Measurements from ENCODE around the gene PVALEF. TPM values are rescaled to one million over a fixed set of nuclear protein-coding genes. Genes with fewer than 3 reads are reported as not detected.

The PVALEF gene
- polyA plus RNA-seq, 1 of the 3 experiments (the other 2 are of a cell fraction): not detected

DNA sequence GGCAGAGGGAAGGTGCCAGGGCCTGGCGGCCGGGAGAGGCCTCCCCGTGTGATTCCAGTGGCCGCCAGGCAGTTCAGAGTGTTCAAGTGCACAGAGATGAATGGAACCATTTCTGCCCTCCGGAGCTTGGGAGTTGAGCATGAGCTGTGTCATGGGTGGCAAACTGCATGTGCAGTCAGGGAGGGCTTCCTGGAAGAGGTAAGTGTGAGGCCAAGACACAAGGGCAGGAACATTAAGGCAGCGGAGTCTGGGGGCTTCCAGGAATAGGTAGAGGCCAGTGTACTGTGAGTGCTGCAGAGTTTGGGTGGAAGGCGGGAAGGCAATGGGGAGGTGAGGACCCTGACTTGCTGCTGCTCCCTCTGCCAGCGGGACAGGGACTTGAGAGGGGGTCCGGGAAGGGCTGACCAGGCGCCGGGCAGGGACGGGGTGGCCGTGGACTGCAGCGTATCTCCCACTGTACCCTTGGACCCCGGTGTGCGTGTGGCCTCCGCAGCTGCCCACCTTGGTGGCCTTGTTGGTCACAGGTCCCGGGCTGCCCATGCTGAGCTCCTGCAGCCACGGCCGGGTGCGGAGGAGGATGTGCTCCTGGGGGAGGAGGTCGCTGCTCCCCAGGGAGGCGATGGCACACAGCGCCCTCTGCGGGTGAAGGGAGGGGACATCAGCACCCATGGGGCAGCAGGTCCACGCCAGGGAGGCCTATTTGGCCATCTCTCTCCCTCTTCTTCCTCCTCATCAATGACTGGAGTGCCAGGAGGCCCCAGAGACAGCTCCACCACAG is 64.9 kb downstream of the PVALEF start:
- Histone ChIP-seq H3K27me3 (ENCODE audit: insufficient read depth) (no peaks in the 10 kb centered on the region), H3K4me3 (ENCODE audit: low read depth in 2 of 2, low read length in 1 of 2) (no peak overlapping the region), H3K79me2 (ENCODE audit: insufficient read depth) (no peaks in the 10 kb centered on the region), H3F3A (replicated peaks; ENCODE audit: insufficient read depth) (peaks cover 13% of the 10 kb centered on the region), H3K9ac (no peak overlapping the region), H3K36me3 (replicated peaks in 1 of 2; ENCODE audit: control insufficient read depth in 1 of 2, insufficient read depth in 2 of 2, low read length in 1 of 2) (peaks cover 0 to 46% of the 10 kb centered on the region in 2 experiments), H2AFZ (ENCODE audit: low read depth) (no peak overlapping the region), H3K27ac (ENCODE audit: low read depth in 2 of 2, low read length in 1 of 2) (no peak overlapping the region), H3K9me2 (no peaks in the 10 kb centered on the region), H3K9me3 (no peaks in the 10 kb centered on the region), H3K4me2 (no peak overlapping the region), H4K20me1 (ENCODE audit: insufficient read depth) (no peaks in the 10 kb centered on the region), H3K4me1 (ENCODE audit: control insufficient read depth in 1 of 2, insufficient read depth in 2 of 2, low read depth in 1 of 2, low read length in 1 of 2) (no peaks in the 10 kb centered on the region)
- WGBS (ENCODE audit: low lambda C conversion rate): 92% methylated on average over 22 of the region's 26 CpGs
- ChIA-PET CTCF (interaction anchor here (0.8 to 4.4 kb wide), 6 partner anchors 9 to 128 kb away, joined by 3 to 23 read pairs (median 4); partner anchors contain the start of genes NDUFAF8 and TEPSIN), POLR2A (interaction anchor here (0.5 to 2.7 kb wide), 2 partner anchors 8 to 77 kb away, joined by 3 to 9 read pairs; partner anchors contain the start of genes NDUFAF8 and TEPSIN)
- DNase-seq: peak; percentile 80
- TF ChIP-seq ELF1 (IDR thresholded peaks at IDR 0.05) (no peak), SMC3 (IDR thresholded peaks at IDR 0.05; ENCODE audit: low read depth, low read length) (peak; percentile 12; the same call in 1 of the 2 replicates), RAD21 (IDR thresholded peaks at IDR 0.05; ENCODE audit: low read length) (peak; percentile 32)
- TF ChIP-seq, protein P1, sequence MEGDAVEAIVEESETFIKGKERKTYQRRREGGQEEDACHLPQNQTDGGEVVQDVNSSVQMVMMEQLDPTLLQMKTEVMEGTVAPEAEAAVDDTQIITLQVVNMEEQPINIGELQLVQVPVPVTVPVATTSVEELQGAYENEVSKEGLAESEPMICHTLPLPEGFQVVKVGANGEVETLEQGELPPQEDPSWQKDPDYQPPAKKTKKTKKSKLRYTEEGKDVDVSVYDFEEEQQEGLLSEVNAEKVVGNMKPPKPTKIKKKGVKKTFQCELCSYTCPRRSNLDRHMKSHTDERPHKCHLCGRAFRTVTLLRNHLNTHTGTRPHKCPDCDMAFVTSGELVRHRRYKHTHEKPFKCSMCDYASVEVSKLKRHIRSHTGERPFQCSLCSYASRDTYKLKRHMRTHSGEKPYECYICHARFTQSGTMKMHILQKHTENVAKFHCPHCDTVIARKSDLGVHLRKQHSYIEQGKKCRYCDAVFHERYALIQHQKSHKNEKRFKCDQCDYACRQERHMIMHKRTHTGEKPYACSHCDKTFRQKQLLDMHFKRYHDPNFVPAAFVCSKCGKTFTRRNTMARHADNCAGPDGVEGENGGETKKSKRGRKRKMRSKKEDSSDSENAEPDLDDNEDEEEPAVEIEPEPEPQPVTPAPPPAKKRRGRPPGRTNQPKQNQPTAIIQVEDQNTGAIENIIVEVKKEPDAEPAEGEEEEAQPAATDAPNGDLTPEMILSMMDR (IDR thresholded peaks at IDR 0.05): peak; percentile 52

DNA sequence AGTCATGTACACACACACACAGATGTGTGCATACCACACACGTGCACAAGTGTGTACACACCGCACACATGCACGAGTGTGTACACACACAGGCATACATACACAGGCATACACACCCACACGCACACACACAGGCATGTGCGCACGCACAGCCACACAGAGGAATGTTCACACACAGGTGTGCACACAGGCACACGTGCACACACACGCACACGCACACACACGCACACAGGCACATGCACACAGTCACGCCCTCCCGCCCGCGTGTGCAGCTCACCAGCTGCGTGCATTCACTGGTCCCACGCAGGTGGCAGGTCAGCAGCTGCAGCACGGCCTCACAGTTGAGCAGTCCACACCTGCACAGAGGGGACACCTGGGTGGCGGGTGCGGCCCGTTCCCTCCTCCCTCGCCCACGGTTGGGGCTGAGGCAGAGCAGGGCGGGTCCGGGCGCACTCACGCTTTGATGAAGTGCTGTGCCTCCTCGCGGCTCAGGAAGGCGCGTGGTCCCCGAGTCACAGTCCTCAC is 65.9 kb downstream of the PVALEF start:
- WGBS (ENCODE audit: low lambda C conversion rate): 92% methylated on average over 30 of the region's 31 CpGs
- H3K9me2 ChIP-seq: no peaks in the 10 kb centered on the region
- CTCF ChIA-PET: interaction anchor here (0.7 to 4.4 kb wide), 5 partner anchors 11 to 88 kb away, joined by 3 to 23 read pairs (median 3); no protein-coding TSS in a partner anchor
- no peak overlapping the region for H3K4me2 ChIP-seq
- no peak overlapping the region for H2AFZ ChIP-seq (ENCODE audit: low read depth)
- H3K9me3 ChIP-seq: no peaks in the 10 kb centered on the region
- H3F3A ChIP-seq (replicated peaks; ENCODE audit: insufficient read depth): peaks cover 4% of the 10 kb centered on the region
- no peak for DNase-seq
- TF ChIP-seq ELF1 (IDR thresholded peaks at IDR 0.05): no peak
- TF ChIP-seq EZH2phosphoT487 (IDR thresholded peaks at IDR 0.05; ENCODE audit: borderline replicate concordance, low read depth): no peak
- H4K20me1 ChIP-seq (ENCODE audit: insufficient read depth): no peaks in the 10 kb centered on the region
- peaks cover 4% of the 10 kb centered on the region; the same call in 1 of the 2 replicates for H3K79me2 ChIP-seq (ENCODE audit: insufficient read depth)
- POLR2A ChIA-PET: no interaction called here
- H3K27ac ChIP-seq (ENCODE audit: low read depth in 2 of 2, low read length in 1 of 2): no peak overlapping the region
- H3K4me3 ChIP-seq (ENCODE audit: low read depth in 2 of 2, low read length in 1 of 2): no peak overlapping the region
- no peaks in the 10 kb centered on the region for H3K27me3 ChIP-seq (ENCODE audit: insufficient read depth)
- H3K36me3 ChIP-seq (replicated peaks in 1 of 2; ENCODE audit: control insufficient read depth in 1 of 2, insufficient read depth in 2 of 2, low read length in 1 of 2): peaks cover 0 to 46% of the 10 kb centered on the region in 2 experiments
- H3K9ac ChIP-seq: no peak overlapping the region
- H3K4me1 ChIP-seq (ENCODE audit: control insufficient read depth in 1 of 2, insufficient read depth in 2 of 2, low read depth in 1 of 2, low read length in 1 of 2): no peaks in the 10 kb centered on the region
